T-helper 2 cell (primary cell): ENCODE measurements around the gene HS3ST6.
"Not testable (repeated sequence)": the region's sequence is repeated elsewhere in the genome, so short reads cannot be mapped to it uniquely, and the experiment has no call there.

ENCODE experiments used
- DNase-seq, 5 experiments: peaks; one replicate each; pipeline versions ENCODE4 v3.0.0 to v3.0.0-alpha.2; 2012 to 2022

The HS3ST6 gene

GRCh38 chr16:1924095-1924494, 5.9 kb upstream of the HS3ST6 start:
- no peak for DNase-seq

GRCh38 chr16:1923299-1924034, 5.3 kb upstream of the HS3ST6 start:
- no peak for DNase-seq

GRCh38 chr16:1922357-1922756, 4.1 kb upstream of the HS3ST6 start:
- DNase-seq, result no peak

- no peak for DNase-seq
Observed at GRCh38 chr16:1920727-1921171, 2.5 kb upstream of the HS3ST6 start.

- not testable (repeated sequence) for DNase-seq
Observed at GRCh38 chr16:1920122-1920521, 1.9 kb upstream of the HS3ST6 start.

- DNase-seq, result no peak
Observed at GRCh38 chr16:1919327-1919998, 1.2 kb upstream of the HS3ST6 start.

GRCh38 chr16:1917665-1918350, 407 bp downstream of the HS3ST6 start:
- no peak for DNase-seq

- DNase-seq, result no peak
Observed at GRCh38 chr16:1917056-1917664, 1.1 kb downstream of the HS3ST6 start.

- DNase-seq, result no peak
Observed at GRCh38 chr16:1916640-1916990, 1.6 kb downstream of the HS3ST6 start.

- no peak for DNase-seq
Observed at GRCh38 chr16:1915732-1916639, 2.2 kb downstream of the HS3ST6 start.

- DNase-seq, result no peak
Observed at GRCh38 chr16:1914988-1915387, 3.2 kb downstream of the HS3ST6 start.

GRCh38 chr16:1914084-1914608, 4.1 kb downstream of the HS3ST6 start:
- no peak for DNase-seq

GRCh38 chr16:1913327-1914083, 4.7 kb downstream of the HS3ST6 start:
- no peak for DNase-seq

GRCh38 chr16:1912215-1912543, 6.0 kb downstream of the HS3ST6 start:
- DNase-seq, result no peak

- no peak for DNase-seq
Observed at GRCh38 chr16:1911467-1912214, 6.6 kb downstream of the HS3ST6 start.

GRCh38 chr16:1909561-1910231, 8.5 kb downstream of the HS3ST6 start:
- no peak for DNase-seq

GRCh38 chr16:1908983-1909382, 9.2 kb downstream of the HS3ST6 start:
- DNase-seq, result no peak

GRCh38 chr16:1908184-1908583, 10.0 kb downstream of the HS3ST6 start:
- no peak for DNase-seq

- DNase-seq, result no peak
Observed at GRCh38 chr16:1907226-1907860, 10.9 kb downstream of the HS3ST6 start.

- no peak for DNase-seq
Observed at GRCh38 chr16:1906846-1907165, 11.4 kb downstream of the HS3ST6 start.
